Spleen (tissue), 11 donors: ENCODE measurements around the gene SALL4. TPM values are rescaled to one million over a fixed set of nuclear protein-coding genes. Genes with fewer than 3 reads are reported as not detected.

Experiments
- DNase-seq: peaks from one replicate; pipeline ENCODE4 v3.0.0-alpha.2; 2020
- H3K27ac ChIP-seq, 8 donors: fragments of 200-600 bp; sonication (generic) in 7 of 8; 1 replicate in 4 of 8; 2 replicates in 4 of 8; pipeline versions ENCODE4 v1.5.0 to v1.8.0; 2016 to 2021; ENCODE audit warnings: inconsistent platforms in 4 of 8, mild to moderate bottlenecking in 4 of 8, moderate library complexity in 1 of 8
- H3K27me3 ChIP-seq, 7 donors: fragments of 200-600 bp; sonication (generic) in 6 of 7; replicated peaks in 1 of 7; 1 replicate in 4 of 7; 2 replicates in 3 of 7; pipeline versions ENCODE4 v1.5.0 to v1.8.0; 2016 to 2021; ENCODE audit warnings: inconsistent platforms in 3 of 7, mild to moderate bottlenecking in 1 of 7
- H3K36me3 ChIP-seq, 6 donors: fragments of 200-600 bp; sonication (generic) in 5 of 6; 1 replicate in 4 of 6; 2 replicates in 2 of 6; pipeline versions ENCODE4 v1.5.0 to v1.8.0; 2016 to 2021; ENCODE audit warnings: inconsistent platforms in 2 of 6
- H3K4me1 ChIP-seq, 6 donors: fragments of 200-600 bp; sonication (generic) in 5 of 6; 1 replicate in 3 of 6; 2 replicates in 3 of 6; pipeline versions ENCODE4 v1.5.0 to v1.8.0; 2016 to 2021; ENCODE audit warnings: inconsistent platforms in 3 of 6
- H3K4me3 ChIP-seq, 8 donors: fragments of 200-600 bp; sonication (generic) in 7 of 8; 1 replicate in 4 of 8; 2 replicates in 4 of 8; pipeline versions ENCODE4 v1.5.0 to v1.8.0; 2016 to 2021; ENCODE audit warnings: inconsistent platforms in 4 of 8, mild to moderate bottlenecking in 4 of 8, moderate library complexity in 2 of 8
- H3K9me3 ChIP-seq, 8 donors: fragments of 200-600 bp; sonication (generic) in 7 of 8; 1 replicate in 4 of 8; 2 replicates in 4 of 8; pipeline versions ENCODE4 v1.5.0 to v1.8.0; 2016 to 2021; ENCODE audit warnings: inconsistent platforms in 4 of 8
- CTCF ChIP-seq, 11 experiments: fragments of 200-600 bp in 7 of 11; fragments of 450-650 bp in 4 of 11; sonication (generic) in 4 of 11; IDR thresholded peaks in 8 of 11; conservative IDR thresholded peaks in 3 of 11; 1 replicate in 7 of 11; 2 replicates in 4 of 11; pipeline versions ENCODE4 v1.4.0 to v1.8.0; 2016 to 2021; ENCODE audit warnings: antibody characterized with exemption in 11 of 11, inconsistent platforms in 4 of 11, mild to moderate bottlenecking in 1 of 11
- POLR2A ChIP-seq, 3 donors: fragments of 450-650 bp; IDR thresholded peaks; one replicate each; pipeline ENCODE4 v1.5.1; 2017; ENCODE audit warnings: antibody characterized with exemption in 3 of 3, mild to moderate bottlenecking in 1 of 3
- POLR2AphosphoS5 ChIP-seq, 3 donors: sonication (generic); formaldehyde crosslinking; IDR thresholded peaks; one replicate each; pipeline ENCODE4 v1.5.1; 2017; ENCODE audit warnings: antibody characterized with exemption in 3 of 3
- WGBS, 5 donors: extraction: QIAGEN DNeasy Blood & Tissue Kit in 3 of 5; methylation state at CpG; one replicate each; pipeline versions ENCODE4 v1.1.5 to v1.1.7; 2013 to 2018; 5-methylcytosine and 5-hydroxymethylcytosine counted together
- intact Hi-C: fragments of 100-400 bp; cut with DNase I; formaldehyde crosslinking; loops from one replicate; pipeline ENCODE4 v1.15.0; 2023; ENCODE audit warnings: low total_unique reads
- polyA plus RNA-seq, 3 donors: library from polyadenylated mRNA; stranded (reverse); fragments of 200-250 nt; gene quantifications; one replicate each; pipeline ENCODE4 v1.2.1, GENCODE V29; 2013
- total RNA-seq, 7 donors: library from RNA; depleted of rRNA in 3 of 7; stranded (reverse); fragments of >200 nt in 3 of 7; fragmentation: NEBNext Ultra II Directional in 4 of 7; extraction: Animal tissue kit (Norgen Biotek cat#: 25700) in 4 of 7; gene quantifications; one replicate each; pipeline versions ENCODE4 v1.1.0 to v1.2.1, GENCODE V29; 2016 to 2021
- donor health status: healthy with polysubstance abuse.
- donor health status: DM: no; HTN: no; CAD: no; lungs with moderate emphysema.
- donor health status: DM: no; HTN: no; CAD: no.
- donor health status: Bipolar disorder and iron deficiency.
- donor health status: healthy.
- donor health status: DM: no; HTN: no; CAD: no.
- donor health status: DM: yes; HTN: yes; CAD: no.

SALL4 gene
- total and polyA plus RNA-seq, 10 donors, result 0.06 to 2.3 (median 0.42) TPM

DNA sequence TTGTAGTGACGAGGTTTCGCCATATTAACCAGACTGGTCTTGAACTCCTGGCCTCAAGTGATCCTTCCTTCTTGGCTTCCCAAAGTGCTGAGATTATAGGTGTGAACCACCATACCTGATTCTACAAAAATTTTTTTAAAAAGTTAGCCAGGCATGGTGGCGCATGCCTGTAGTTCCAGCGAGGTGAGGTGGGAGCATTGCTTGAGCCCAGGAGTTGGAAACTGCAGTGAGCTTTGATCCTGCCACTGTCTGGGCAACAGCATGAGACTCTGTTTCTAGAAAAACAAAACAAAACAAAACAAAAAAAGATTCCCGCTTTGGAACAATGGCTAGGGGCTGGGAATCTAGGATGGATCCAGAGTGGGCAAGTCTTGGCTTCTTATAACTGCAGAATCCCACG is 35.1 kb upstream of the SALL4 start:
- Histone ChIP-seq H3K9me3 (no peaks in the 10 kb centered on the region), H3K27me3 (no peaks in the 10 kb centered on the region), H3K27ac (no peak overlapping the region), H3K4me1 (no peaks in the 10 kb centered on the region), H3K4me3 (no peak overlapping the region), H3K36me3 (no peaks in the 10 kb centered on the region)
- intact Hi-C loops, result no loop called here
- 78 to 84% (median 80%) methylated on average over 6 of the region's 6 CpGs for WGBS, 5 donors
- no peak for TF ChIP-seq CTCF (IDR thresholded peaks at IDR 0.05 in 8 of 11, conservative IDR thresholded peaks at IDR 0.05 in 3 of 11)
- no peak for TF ChIP-seq POLR2A (IDR thresholded peaks at IDR 0.05)
- no peak for TF ChIP-seq POLR2AphosphoS5 (IDR thresholded peaks at IDR 0.05)
- no peak for DNase-seq

GRCh38 chr20:51833326-51833725 is 31.0 kb upstream of the SALL4 start:
- Histone ChIP-seq H3K27ac (no peak overlapping the region), H3K9me3 (no peaks in the 10 kb centered on the region), H3K4me1 (no peaks in the 10 kb centered on the region), H3K27me3 (no peaks in the 10 kb centered on the region), H3K36me3 (no peaks in the 10 kb centered on the region), H3K4me3 (no peak overlapping the region)
- intact Hi-C loops, result no loop called here
- 86 to 93% (median 91%) methylated on average over 6 of the region's 6 CpGs for WGBS, 5 donors
- DNase-seq, result no peak
- TF ChIP-seq CTCF (IDR thresholded peaks at IDR 0.05 in 8 of 11, conservative IDR thresholded peaks at IDR 0.05 in 3 of 11) (no peak), POLR2AphosphoS5 (IDR thresholded peaks at IDR 0.05) (no peak), POLR2A (IDR thresholded peaks at IDR 0.05) (no peak)

- TF ChIP-seq POLR2A (IDR thresholded peaks at IDR 0.05) (no peak), CTCF (IDR thresholded peaks at IDR 0.05 in 8 of 11, conservative IDR thresholded peaks at IDR 0.05 in 3 of 11) (no peak), POLR2AphosphoS5 (IDR thresholded peaks at IDR 0.05) (no peak)
- 91 to 95% (median 93%) methylated on average over 3 of the region's 3 CpGs for WGBS, 5 donors
- no peaks in the 10 kb centered on the region for H3K27me3 ChIP-seq
- DNase-seq, result no peak
- H3K4me1 ChIP-seq, result no peaks in the 10 kb centered on the region
- H3K27ac ChIP-seq, result no peak overlapping the region
- no peaks in the 10 kb centered on the region for H3K36me3 ChIP-seq
- no peaks in the 10 kb centered on the region for H3K9me3 ChIP-seq
- no peak overlapping the region for H3K4me3 ChIP-seq
- intact Hi-C loops, result no loop called here
These were observed 30.0 kb upstream of the SALL4 start for GRCh38 chr20:51832276-51832675.

- H3K27me3 ChIP-seq, result no peaks in the 10 kb centered on the region
- H3K4me1 ChIP-seq, result no peaks in the 10 kb centered on the region
- no peaks in the 10 kb centered on the region for H3K9me3 ChIP-seq
- DNase-seq, result no peak
- no peak overlapping the region for H3K4me3 ChIP-seq
- H3K27ac ChIP-seq, result no peak overlapping the region
- TF ChIP-seq POLR2A (IDR thresholded peaks at IDR 0.05) (no peak), POLR2AphosphoS5 (IDR thresholded peaks at IDR 0.05) (no peak), CTCF (IDR thresholded peaks at IDR 0.05 in 8 of 11, conservative IDR thresholded peaks at IDR 0.05 in 3 of 11) (no peak)
- intact Hi-C loops, result no loop called here
- WGBS, 5 donors, result 58 to 81% (median 74%) methylated on average over 6 of the region's 6 CpGs
- H3K36me3 ChIP-seq, result no peaks in the 10 kb centered on the region
These were observed 29.5 kb upstream of the SALL4 start for GRCh38 chr20:51831866-51832265.
